A673 (cell line): ENCODE results near the gene OR5A2. TPM values are rescaled to one million over a fixed set of nuclear protein-coding genes. Genes with fewer than 3 reads are reported as not detected.

Experiments used
- BruUV-seq: library from RNA; stranded (reverse); fragments of 400-500 nt; replicated peaks from 2 replicates; lab custom pipeline; 2021; lab: Mats Ljungman, UMichigan
- CTCF ChIA-PET: fragments of 300-600 bp; sonication (Branson Sonifier 250); formaldehyde crosslinking; loops from one replicate; lab custom pipeline; 2022; ENCODE audit warnings: antibody characterized with exemption; lab: Charles Lee
- POLR2A ChIA-PET: fragments of 300-600 bp; sonication (Branson Sonifier 250); formaldehyde crosslinking; loops from one replicate; lab custom pipeline; 2022; ENCODE audit warnings: antibody characterized with exemption; ENCODE audit not compliant: low non-redundant PET; lab: Charles Lee
- DNase-seq: peaks from one replicate; pipeline ENCODE4 v3.0.0-alpha.2; 2015; ENCODE audit warnings: low spot score
- H3K27ac ChIP-seq: fragments of 200-600 bp; sonication (generic); 2 replicates; pipeline ENCODE4 v1.5.1; 2016; ENCODE audit warnings: mixed run types, low read depth, mild to moderate bottlenecking, mixed read lengths, antibody characterized with exemption, low read length; ENCODE audit not compliant: poor library complexity, severe bottlenecking
- H3K27me3 ChIP-seq: fragments of 200-600 bp; sonication (generic); replicated peaks from 2 replicates; pipeline ENCODE4 v1.6.1; 2017; ENCODE audit warnings: mixed run types, low read depth, mild to moderate bottlenecking, mixed read lengths, antibody characterized with exemption, low read length; ENCODE audit not compliant: insufficient read depth, poor library complexity
- H3K36me3 ChIP-seq: fragments of 200-600 bp; sonication (generic); 2 replicates; pipeline ENCODE4 v1.6.1; 2016; ENCODE audit warnings: mixed run types, mild to moderate bottlenecking, mixed read lengths, antibody characterized with exemption, low read length; ENCODE audit not compliant: insufficient read depth, poor library complexity, severe bottlenecking
- H3K4me1 ChIP-seq: fragments of 200-600 bp; sonication (generic); 2 replicates; pipeline ENCODE4 v1.6.1; 2017; ENCODE audit warnings: mixed run types, mild to moderate bottlenecking, mixed read lengths, antibody characterized with exemption, low read length; ENCODE audit not compliant: insufficient read depth, poor library complexity, severe bottlenecking
- H3K4me3 ChIP-seq: fragments of 200-600 bp; sonication (generic); 2 replicates; pipeline ENCODE4 v1.5.1; 2016; ENCODE audit warnings: low read depth, mixed run types, mild to moderate bottlenecking, mixed read lengths, low read length; ENCODE audit not compliant: poor library complexity, severe bottlenecking
- H3K9me3 ChIP-seq: fragments of 200-600 bp; sonication (generic); 2 replicates; pipeline ENCODE4 v1.6.1; 2016; ENCODE audit warnings: mixed run types, low read depth, mild to moderate bottlenecking, mixed read lengths, antibody characterized with exemption, low read length; ENCODE audit not compliant: poor library complexity, severe bottlenecking
- CTCF ChIP-seq: fragments of 300-800, 200-600 bp; sonication (generic); conservative IDR thresholded peaks from 2 replicates; pipeline ENCODE4 v1.5.1; 2017; ENCODE audit warnings: low read depth, mild to moderate bottlenecking, antibody characterized with exemption, low read length, moderate library complexity, mixed read lengths
- EZH2 ChIP-seq: fragments of 200-600 bp; sonication (generic); IDR thresholded peaks from 2 replicates; pipeline ENCODE4 v1.6.1; 2017; ENCODE audit warnings: borderline replicate concordance, low read depth, mild to moderate bottlenecking, mixed read lengths, antibody characterized with exemption, low read length; ENCODE audit not compliant: poor library complexity, severe bottlenecking
- intact Hi-C: fragments of 100-400 bp; cut with micrococcal nuclease; formaldehyde crosslinking; loops from one replicate; pipeline ENCODE4 v1.10.0; 2022; ENCODE audit not compliant: unreplicated experiment
- total RNA-seq: library from RNA; stranded (reverse); gene quantifications from 2 replicates; pipeline ENCODE4 v1.2.3, GENCODE V29; 2021

OR5A2 gene
- total RNA-seq, 1 experiment from 2014 or later: not detected

- Histone ChIP-seq H3K27me3 (no peaks in the 10 kb centered on the region), H3K36me3 (no peaks in the 10 kb centered on the region), H3K27ac (no peak overlapping the region), H3K9me3 (no peaks in the 10 kb centered on the region), H3K4me3 (no peak overlapping the region), H3K4me1 (no peaks in the 10 kb centered on the region)
- CTCF ChIA-PET: no interaction called here
- BruUV-seq: no TSS peak
- DNase-seq: no peak
- TF ChIP-seq EZH2 (no peak), CTCF (no peak)
- POLR2A ChIA-PET: no interaction called here
- intact Hi-C loops: no loop called here
Observed at GRCh38 chr11:59368238-59369022, 57.8 kb downstream of the OR5A2 start.

Other genes starting within 250 kb of the OR5A2 start
- gene MPEG1, start 213.5 kb downstream of the OR5A2 start, total RNA-seq: not detected in 2 replicates
- not detected in 2 replicates for gene OR5AN1, start 67.5 kb downstream of the OR5A2 start, total RNA-seq
- not detected in 2 replicates for gene OR5A1, start 10.1 kb upstream of the OR5A2 start, total RNA-seq
- not detected in 2 replicates for gene OR4D6, start 30.5 kb upstream of the OR5A2 start, total RNA-seq
- gene OR4D10, start 46.9 kb upstream of the OR5A2 start, total RNA-seq: not detected in 2 replicates
- not detected in 2 replicates for gene OR4D11, start 77.2 kb upstream of the OR5A2 start, total RNA-seq
- gene OR4D9, start 85.1 kb upstream of the OR5A2 start, total RNA-seq: not detected in 2 replicates
- gene OSBP, start 189.4 kb upstream of the OR5A2 start, total RNA-seq: 40.7 and 43.2 TPM in 2 replicates
- gene PATL1, start 242.6 kb upstream of the OR5A2 start, total RNA-seq: 65.2 and 78.9 TPM in 2 replicates